ENCODE results near the gene ZNF439.
"Not testable (repeated sequence)": the region's sequence is repeated elsewhere in the genome, so short reads cannot be mapped to it uniquely, and the experiment has no call there.

- TF ChIP-seq POLR2A, CTCF (IDR thresholded peaks at IDR 0.05): not testable (repeated sequence)
Observed at GRCh38 chr19:11914417-11915051, 66.0 kb downstream of the ZNF439 start.

Data from thyroid gland (tissue), 4 donors.